ENCODE data around the gene BPIFB4.

The BPIFB4 gene

GRCh38 chr20:33065785-33066184 lies 13.7 kb upstream of the BPIFB4 start:
- DNase-seq (ENCODE audit: low read depth): no peak
- TF ChIP-seq, protein P1, sequence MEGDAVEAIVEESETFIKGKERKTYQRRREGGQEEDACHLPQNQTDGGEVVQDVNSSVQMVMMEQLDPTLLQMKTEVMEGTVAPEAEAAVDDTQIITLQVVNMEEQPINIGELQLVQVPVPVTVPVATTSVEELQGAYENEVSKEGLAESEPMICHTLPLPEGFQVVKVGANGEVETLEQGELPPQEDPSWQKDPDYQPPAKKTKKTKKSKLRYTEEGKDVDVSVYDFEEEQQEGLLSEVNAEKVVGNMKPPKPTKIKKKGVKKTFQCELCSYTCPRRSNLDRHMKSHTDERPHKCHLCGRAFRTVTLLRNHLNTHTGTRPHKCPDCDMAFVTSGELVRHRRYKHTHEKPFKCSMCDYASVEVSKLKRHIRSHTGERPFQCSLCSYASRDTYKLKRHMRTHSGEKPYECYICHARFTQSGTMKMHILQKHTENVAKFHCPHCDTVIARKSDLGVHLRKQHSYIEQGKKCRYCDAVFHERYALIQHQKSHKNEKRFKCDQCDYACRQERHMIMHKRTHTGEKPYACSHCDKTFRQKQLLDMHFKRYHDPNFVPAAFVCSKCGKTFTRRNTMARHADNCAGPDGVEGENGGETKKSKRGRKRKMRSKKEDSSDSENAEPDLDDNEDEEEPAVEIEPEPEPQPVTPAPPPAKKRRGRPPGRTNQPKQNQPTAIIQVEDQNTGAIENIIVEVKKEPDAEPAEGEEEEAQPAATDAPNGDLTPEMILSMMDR (IDR thresholded peaks at IDR 0.05; ENCODE audit: low read length, missing control alignments): no peak

GRCh38 chr20:33067806-33068205 lies 11.6 kb upstream of the BPIFB4 start:
- no peak overlapping the region for H3K4me3 ChIP-seq (replicated peaks; ENCODE audit: low read depth, low read length)
- TF ChIP-seq, protein P1 (IDR thresholded peaks at IDR 0.05; ENCODE audit: low read length, missing control alignments): no peak
- no peak for DNase-seq (ENCODE audit: low read depth)

More at GRCh38 chr20:33065785-33066184, 13.7 kb upstream of the BPIFB4 start:
- no peak overlapping the region for H3K4me3 ChIP-seq (replicated peaks; ENCODE audit: low read depth, low read length)

DNA sequence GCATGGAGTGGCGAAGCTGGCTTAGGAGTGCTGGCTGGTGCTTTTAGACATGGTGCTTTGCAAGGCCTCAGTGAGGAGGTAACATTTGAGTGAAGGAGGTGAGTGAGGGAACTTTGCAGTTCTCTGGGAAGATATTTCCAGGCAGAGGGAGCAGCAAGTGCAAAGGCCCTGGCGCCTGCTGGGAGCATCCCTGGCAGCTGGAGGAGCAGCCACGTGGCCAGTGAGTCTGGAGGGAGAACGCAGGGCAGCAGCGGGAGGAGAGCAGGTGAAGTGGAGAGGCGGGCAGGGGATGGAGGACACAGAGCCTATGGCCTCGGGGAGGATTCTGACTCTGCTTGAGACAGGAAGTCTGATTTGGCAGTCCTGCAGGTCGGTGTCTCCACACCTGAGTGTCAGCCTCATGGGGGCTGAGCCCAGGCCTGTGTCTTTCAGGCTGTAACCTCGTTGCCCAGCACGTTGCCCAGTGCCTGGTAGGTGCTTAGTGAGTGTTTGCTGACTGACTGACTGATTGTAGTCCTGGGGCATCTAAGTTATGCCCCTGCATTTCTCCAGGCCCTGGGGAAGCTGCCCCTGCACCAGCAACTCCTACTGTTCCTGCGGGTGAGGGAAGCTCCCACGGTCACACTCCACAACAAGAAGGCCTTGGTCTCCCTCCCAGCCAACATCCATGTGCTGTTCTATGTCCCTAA lies 11.0 kb upstream of the BPIFB4 start:
- DNase-seq (ENCODE audit: low read depth): no peak
- no peak overlapping the region for H3K4me3 ChIP-seq (replicated peaks; ENCODE audit: low read depth, low read length)
- TF ChIP-seq, protein P1 (IDR thresholded peaks at IDR 0.05; ENCODE audit: low read length, missing control alignments): no peak

GRCh38 chr20:33069673-33070072 lies 9.8 kb upstream of the BPIFB4 start:
- DNase-seq (ENCODE audit: low read depth): no peak
- H3K4me3 ChIP-seq (replicated peaks; ENCODE audit: low read depth, low read length): no peak overlapping the region
- TF ChIP-seq, protein P1 (IDR thresholded peaks at IDR 0.05; ENCODE audit: low read length, missing control alignments): no peak

- DNase-seq (ENCODE audit: low read depth): no peak
- TF ChIP-seq, protein P1 (IDR thresholded peaks at IDR 0.05; ENCODE audit: low read length, missing control alignments): no peak
Observed at GRCh38 chr20:33070111-33071053, 9.1 kb upstream of the BPIFB4 start.

GRCh38 chr20:33071198-33071597 lies 8.2 kb upstream of the BPIFB4 start:
- DNase-seq (ENCODE audit: low read depth): no peak
- H3K4me3 ChIP-seq (replicated peaks; ENCODE audit: low read depth, low read length): no peak overlapping the region
- TF ChIP-seq, protein P1 (IDR thresholded peaks at IDR 0.05; ENCODE audit: low read length, missing control alignments): no peak

More at GRCh38 chr20:33070111-33071053, 9.1 kb upstream of the BPIFB4 start:
- no peak overlapping the region for H3K4me3 ChIP-seq (replicated peaks; ENCODE audit: low read depth, low read length)

Measured in fibroblast of pulmonary artery (primary cell).